A549 (cell line): ENCODE measurements around the gene NTM. TPM values are rescaled to one million over a fixed set of nuclear protein-coding genes. Genes with fewer than 3 reads are reported as not detected.
A peak's percentile ranks its signal among the peaks of the same experiment; 100 is the strongest.

Experiments used
- ATAC-seq, 2 experiments: fragments of 200-7000 bp in 1 of 2; fragments of >200 bp in 1 of 2; cut with Nextera tagmentation in 1 of 2; cut with Tn5 transposase in 1 of 2; 3 replicates each; pipeline versions ENCODE4 v1.8.0 to v1.9.1; 2018 to 2020; ENCODE audit warnings: mild to moderate bottlenecking in 1 of 2, moderate library complexity in 1 of 2
- CTCF ChIA-PET: fragments of 300-600 bp; sonication (Branson Sonifier 250); formaldehyde crosslinking; extraction: SDS; loops from one replicate; lab custom pipeline; 2021; ENCODE audit warnings: antibody characterized with exemption, inconsistent platforms; lab: Yijun Ruan, JAX
- POLR2A ChIA-PET: fragments of 350-600 bp; formaldehyde crosslinking; extraction: SDS; loops from one replicate; lab custom pipeline; 2021; ENCODE audit warnings: antibody characterized with exemption, inconsistent platforms; lab: Yijun Ruan, JAX
- DNase-seq, 2 experiments: peaks; one replicate each; pipeline versions ENCODE4 v3.0.0 to v3.0.0-alpha.2; 2011 to 2016; ENCODE audit warnings: low read depth in 1 of 2, low spot score in 1 of 2
- FAIRE-seq: peaks from 2 replicates; lab custom pipeline; 2011; peaks lifted over from hg19 to GRCh38; lab: Jason Lieb, UNC
- H3K27ac ChIP-seq, 2 experiments: fragments of >200 bp; sonication (Bioruptor Twin); formaldehyde crosslinking; 3 replicates each; pipeline ENCODE4 v1.5.1; 2016 to 2017
- H3K4me1 ChIP-seq: fragments of >200 bp; sonication (Bioruptor Twin); formaldehyde crosslinking; 3 replicates; pipeline ENCODE4 v1.6.1; 2016
- H3K4me2 ChIP-seq: fragments of >200 bp; sonication (Bioruptor Twin); formaldehyde crosslinking; 3 replicates; pipeline ENCODE4 v1.6.1; 2016
- H3K4me3 ChIP-seq: fragments of >200 bp; sonication (Bioruptor Twin); formaldehyde crosslinking; 3 replicates; pipeline ENCODE4 v1.5.1; 2016
- H3K9me3 ChIP-seq: fragments of >200 bp; sonication (Bioruptor Twin); formaldehyde crosslinking; 3 replicates; pipeline ENCODE4 v1.6.1; 2016
- CBX2 ChIP-seq: fragments of 200-600 bp; sonication (generic); IDR thresholded peaks from 2 replicates; pipeline ENCODE4 v1.6.1; 2016; ENCODE audit warnings: low read depth, mild to moderate bottlenecking, borderline replicate concordance
- CEBPB ChIP-seq, 2 experiments: fragments of >200 bp in 1 of 2; sonication (Bioruptor Twin) in 1 of 2; formaldehyde crosslinking in 1 of 2; IDR thresholded peaks; 2 replicates each; pipeline ENCODE4 v1.6.1; 2012 to 2016
- CHD4 ChIP-seq: fragments of 200-600 bp; sonication (generic); IDR thresholded peaks from 2 replicates; pipeline ENCODE4 v1.6.1; 2016; ENCODE audit warnings: antibody characterized with exemption, mild to moderate bottlenecking, borderline replicate concordance
- EHMT2 ChIP-seq: fragments of 200-600 bp; sonication (generic); IDR thresholded peaks from 2 replicates; pipeline ENCODE4 v1.6.1; 2016; ENCODE audit warnings: antibody characterized with exemption, low read depth, mild to moderate bottlenecking, moderate library complexity
- EP300 ChIP-seq, 2 experiments: fragments of >200 bp; sonication (Bioruptor Twin); formaldehyde crosslinking; IDR thresholded peaks; 2 replicates in 1 of 2; 3 replicates in 1 of 2; pipeline ENCODE4 v1.6.1; 2016 to 2017
- FOXS1 ChIP-seq: fragments of 250-450 bp; sonication (Bioruptor Pico); IDR thresholded peaks from 2 replicates; pipeline ENCODE4 v1.5.0; 2020; ENCODE audit warnings: mild to moderate bottlenecking, moderate library complexity
- HOXB13 ChIP-seq: fragments of 250-450 bp; sonication (Bioruptor Pico); IDR thresholded peaks from 2 replicates; pipeline ENCODE4 v1.5.0; 2020; ENCODE audit warnings: low read depth, mild to moderate bottlenecking, moderate library complexity
- HOXB5 ChIP-seq: fragments of 250-450 bp; sonication (Bioruptor Pico); IDR thresholded peaks from 2 replicates; pipeline ENCODE4 v1.5.0; 2020; ENCODE audit warnings: mild to moderate bottlenecking, moderate library complexity
- KDM1A ChIP-seq: fragments of 200-600 bp; sonication (generic); IDR thresholded peaks from 2 replicates; pipeline ENCODE4 v1.6.1; 2016; ENCODE audit warnings: low read depth, mild to moderate bottlenecking
- KDM5A ChIP-seq: fragments of 200-600 bp; sonication (generic); IDR thresholded peaks from 2 replicates; pipeline ENCODE4 v1.6.1; 2016; ENCODE audit warnings: antibody characterized with exemption, mild to moderate bottlenecking
- NR3C1 ChIP-seq: fragments of >200 bp; sonication (Bioruptor Twin); formaldehyde crosslinking; IDR thresholded peaks from 3 replicates; pipeline ENCODE4 v1.6.1; 2017
- POLR2AphosphoS2 ChIP-seq: conservative IDR thresholded peaks from 2 replicates; pipeline ENCODE4 v1.6.1; 2012; ENCODE audit warnings: low read length, improper control_type of control experiment, inconsistent platforms
- RAD21 ChIP-seq, 2 experiments: fragments of >200 bp in 1 of 2; sonication (Bioruptor Twin) in 1 of 2; formaldehyde crosslinking in 1 of 2; IDR thresholded peaks in 1 of 2; conservative IDR thresholded peaks in 1 of 2; 2 replicates in 1 of 2; 3 replicates in 1 of 2; pipeline ENCODE4 v1.6.1; 2012 to 2018; ENCODE audit warnings: inconsistent platforms in 1 of 2
- RARB ChIP-seq: fragments of 250-450 bp; sonication (Bioruptor Pico); IDR thresholded peaks from 2 replicates; pipeline ENCODE4 v1.8.0; 2021; ENCODE audit warnings: mild to moderate bottlenecking, moderate library complexity
- RFX5 ChIP-seq: fragments of 450-650 bp; IDR thresholded peaks from 2 replicates; pipeline ENCODE4 v1.7.1; 2014; ENCODE audit warnings: antibody characterized with exemption, mild to moderate bottlenecking, moderate library complexity
- RNF2 ChIP-seq: fragments of 200-600 bp; sonication (generic); IDR thresholded peaks from 2 replicates; pipeline ENCODE4 v1.6.1; 2016; ENCODE audit warnings: low read depth, mild to moderate bottlenecking, antibody characterized with exemption, moderate library complexity, borderline replicate concordance
- SMC3 ChIP-seq: fragments of >200 bp; sonication (Bioruptor Twin); formaldehyde crosslinking; IDR thresholded peaks from 3 replicates; pipeline ENCODE4 v1.6.1; 2018; ENCODE audit warnings: inconsistent platforms
- SREBF2 ChIP-seq: fragments of 450-650 bp; IDR thresholded peaks from 2 replicates; pipeline ENCODE4 v1.6.1; 2014; ENCODE audit warnings: mild to moderate bottlenecking, moderate library complexity
- ZC3H11A ChIP-seq: fragments of 450-650 bp; IDR thresholded peaks from 2 replicates; pipeline ENCODE4 v1.6.1; 2014; ENCODE audit warnings: antibody characterized with exemption, mild to moderate bottlenecking
- ZSCAN20 ChIP-seq: fragments of 250-450 bp; sonication (Bioruptor Pico); IDR thresholded peaks from 2 replicates; pipeline ENCODE4 v1.8.0; 2022; ENCODE audit warnings: mild to moderate bottlenecking, moderate library complexity
- WGBS: methylation state at CpG from one replicate; pipeline ENCODE4 v1.1.6; 2017; ENCODE audit errors: missing lambda C conversion rate; 5-methylcytosine and 5-hydroxymethylcytosine counted together
- polyA plus RNA-seq, 4 experiments: library from polyadenylated mRNA; depleted of rRNA in 3 of 4; stranded (reverse); fragments of >200 nt; fragmentation: RNase III in 1 of 4; extraction: RNeasy Plus Mini Kit Qiagen cat#74134 plus additional on column Dnase treatment in 1 of 4; gene quantifications; 2 replicates in 3 of 4; 3 replicates in 1 of 4; pipeline ENCODE4 v1.2.3, GENCODE V29; 2011 to 2017
- TF ChIP-seq, protein P1 (sequence below): fragments of >200 bp; sonication (Bioruptor Twin); formaldehyde crosslinking; IDR thresholded peaks from 3 replicates; pipeline ENCODE4 v1.6.1; 2016
- TF ChIP-seq, protein P2 (sequence below): fragments of 250-450 bp; sonication (Bioruptor Pico); IDR thresholded peaks from 2 replicates; pipeline ENCODE4 v1.5.0; 2020; ENCODE audit warnings: low read depth, mild to moderate bottlenecking, moderate library complexity

Gene NTM
- polyA plus RNA-seq, 2 of the 4 experiments (the other 2 are of a cell fraction) = not detected

DNA sequence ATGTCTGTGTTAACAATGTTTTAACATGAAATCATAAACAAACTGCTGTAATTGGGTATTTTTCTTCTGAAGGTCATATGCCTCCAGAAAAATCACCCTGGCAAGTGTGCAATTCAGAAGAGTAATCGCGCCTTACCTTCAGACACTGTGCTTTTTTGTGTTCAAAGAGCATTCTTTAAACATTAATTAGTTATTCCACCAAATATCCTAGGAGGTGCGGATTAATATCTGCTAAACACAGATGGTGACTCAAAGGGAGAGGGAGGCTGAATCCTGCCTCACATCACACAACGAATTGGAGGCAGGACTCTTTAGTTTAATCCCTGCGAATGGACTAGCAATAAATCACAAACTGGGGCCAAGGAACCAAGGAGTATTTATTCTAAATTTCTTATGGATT is 213.0 kb downstream of the NTM start:
- DNase-seq = no peak
- ChIA-PET CTCF (interaction anchor here (0.9 kb wide), 1 partner anchor 9 kb away, joined by 3 read pairs; no protein-coding TSS in a partner anchor), POLR2A (no interaction called here)
- TF ChIP-seq RAD21 (conservative IDR thresholded peaks at IDR 0.05 in 1 of 2, IDR thresholded peaks at IDR 0.05 in 1 of 2) (no peak), RNF2 (peak; percentile 78; the same call in 1 of the 2 replicates), ZSCAN20 (CRISPR knock-in tag) (no peak), SREBF2 (no peak), POLR2AphosphoS2 (no peak), HOXB5 (no peak)
- TF ChIP-seq, all 56 proteins: peak for 1
- ATAC-seq = no peak
- H3K4me1 ChIP-seq = no peaks in the 10 kb centered on the region
- FAIRE-seq = no peak
- H3K27ac ChIP-seq = no peak overlapping the region
- H3K4me2 ChIP-seq = no peak overlapping the region
- 45% methylated on average over 5 of the region's 5 CpGs for WGBS
- H3K9me3 ChIP-seq = no peaks in the 10 kb centered on the region; the same call in 2 of the 3 replicates
- H3K4me3 ChIP-seq = no peak overlapping the region

DNA sequence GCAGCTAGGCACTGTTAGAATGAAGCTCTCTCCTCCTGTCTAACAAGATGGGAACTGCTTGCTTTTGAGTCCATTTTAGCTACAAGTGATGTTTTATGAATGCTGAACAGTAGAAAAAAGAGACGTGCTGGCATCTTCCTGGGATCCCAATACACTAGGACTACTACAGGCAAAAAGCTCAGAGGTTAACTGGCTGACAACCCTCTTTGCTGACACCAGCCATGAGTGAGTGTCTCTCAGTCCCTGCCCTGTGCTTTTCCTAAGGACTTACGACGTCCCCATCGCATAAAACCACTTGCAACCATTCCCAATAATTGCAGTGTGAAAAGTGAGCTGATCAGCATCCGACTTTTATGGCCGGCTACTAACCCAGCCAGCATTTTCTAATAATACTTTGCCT is 213.5 kb downstream of the NTM start:
- TF ChIP-seq EP300 (IDR thresholded peaks at IDR 0.05) (no peak), CBX2 (no peak), HOXB5 (no peak), CHD4 (no peak), HOXB13 (no peak), ZSCAN20 (CRISPR knock-in tag) (no peak), CEBPB (IDR thresholded peaks at IDR 0.05) (no peak), KDM1A (no peak), RNF2 (no peak), RFX5 (no peak), EHMT2 (no peak), ZC3H11A (no peak), SREBF2 (no peak), SMC3 (no peak), NR3C1 (no peak)
- TF ChIP-seq, protein P1, sequence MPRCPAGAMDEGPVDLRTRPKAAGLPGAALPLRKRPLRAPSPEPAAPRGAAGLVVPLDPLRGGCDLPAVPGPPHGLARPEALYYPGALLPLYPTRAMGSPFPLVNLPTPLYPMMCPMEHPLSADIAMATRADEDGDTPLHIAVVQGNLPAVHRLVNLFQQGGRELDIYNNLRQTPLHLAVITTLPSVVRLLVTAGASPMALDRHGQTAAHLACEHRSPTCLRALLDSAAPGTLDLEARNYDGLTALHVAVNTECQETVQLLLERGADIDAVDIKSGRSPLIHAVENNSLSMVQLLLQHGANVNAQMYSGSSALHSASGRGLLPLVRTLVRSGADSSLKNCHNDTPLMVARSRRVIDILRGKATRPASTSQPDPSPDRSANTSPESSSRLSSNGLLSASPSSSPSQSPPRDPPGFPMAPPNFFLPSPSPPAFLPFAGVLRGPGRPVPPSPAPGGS = no peak
- TF ChIP-seq, protein P2, sequence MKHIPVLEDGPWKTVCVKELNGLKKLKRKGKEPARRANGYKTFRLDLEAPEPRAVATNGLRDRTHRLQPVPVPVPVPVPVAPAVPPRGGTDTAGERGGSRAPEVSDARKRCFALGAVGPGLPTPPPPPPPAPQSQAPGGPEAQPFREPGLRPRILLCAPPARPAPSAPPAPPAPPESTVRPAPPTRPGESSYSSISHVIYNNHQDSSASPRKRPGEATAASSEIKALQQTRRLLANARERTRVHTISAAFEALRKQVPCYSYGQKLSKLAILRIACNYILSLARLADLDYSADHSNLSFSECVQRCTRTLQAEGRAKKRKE (CRISPR knock-in tag) = no peak
- DNase-seq = no peak
- POLR2A ChIA-PET = no interaction called here
- CTCF ChIA-PET = no interaction called here
- H3K4me2 ChIP-seq = no peak overlapping the region
- no peak overlapping the region for H3K27ac ChIP-seq
- H3K4me1 ChIP-seq = no peaks in the 10 kb centered on the region
- ATAC-seq = no peak
- no peaks in the 10 kb centered on the region; the same call in 2 of the 3 replicates for H3K9me3 ChIP-seq
- 6% methylated on average over 6 of the region's 6 CpGs for WGBS
- no peak for FAIRE-seq
- no peak overlapping the region for H3K4me3 ChIP-seq

DNA sequence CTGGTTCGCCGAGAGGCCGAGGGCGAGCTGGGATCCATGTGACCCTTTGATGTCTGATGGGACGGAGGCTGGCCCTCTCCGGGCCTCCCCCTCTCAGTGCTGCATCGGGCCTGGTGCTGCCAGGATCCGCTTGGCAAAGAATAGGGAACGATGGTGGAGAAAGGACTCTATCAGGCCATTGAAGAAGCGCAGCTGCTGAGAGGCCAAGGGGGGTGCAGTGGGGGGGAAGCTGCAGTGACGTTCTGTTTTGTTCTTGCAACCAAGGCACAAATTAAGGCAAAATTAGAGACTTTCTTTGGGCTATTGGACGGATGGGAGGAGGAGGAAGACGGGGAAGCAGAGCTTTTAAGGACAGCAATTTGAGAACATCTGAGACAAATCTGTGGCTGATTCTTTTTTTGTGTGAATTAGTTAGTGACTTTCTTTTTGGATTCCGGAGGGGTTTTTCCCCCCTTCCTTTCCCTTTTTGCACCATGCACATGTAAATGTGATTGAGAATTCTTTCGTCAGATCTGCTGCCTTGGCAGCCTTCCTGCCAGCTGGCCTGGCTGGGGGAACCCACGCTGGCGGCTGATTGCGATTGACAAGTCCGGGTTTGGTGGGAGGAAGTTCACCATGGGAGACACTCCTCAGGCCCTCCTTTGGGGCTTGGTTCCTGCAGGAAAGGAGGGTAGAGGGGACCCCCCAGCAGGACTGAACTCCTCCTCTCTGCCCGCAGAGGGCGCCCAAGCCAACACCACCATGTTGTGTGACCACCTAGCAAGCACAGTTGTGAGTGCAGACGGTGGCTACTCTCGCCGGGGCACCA is 214.6 kb downstream of the NTM start:
- CTCF ChIA-PET = no interaction called here
- H3K4me3 ChIP-seq = no peak overlapping the region
- POLR2A ChIA-PET = no interaction called here
- TF ChIP-seq RAD21 (conservative IDR thresholded peaks at IDR 0.05 in 1 of 2, IDR thresholded peaks at IDR 0.05 in 1 of 2) (no peak), ZSCAN20 (CRISPR knock-in tag) (no peak), RARB (CRISPR knock-in tag) (no peak), CHD4 (no peak), KDM5A (no peak), FOXS1 (no peak)
- TF ChIP-seq, protein P1 = no peak
- DNase-seq (no peak), ATAC-seq (no peak), FAIRE-seq (no peak)
- H3K4me2 ChIP-seq = no peak overlapping the region
- no peaks in the 10 kb centered on the region; the same call in 2 of the 3 replicates for H3K9me3 ChIP-seq
- H3K27ac ChIP-seq = no peak overlapping the region
- H3K4me1 ChIP-seq = no peaks in the 10 kb centered on the region
- WGBS = 42% methylated on average over 17 of the region's 24 CpGs
